HG03521 (cell line): ENCODE data around the gene KRTAP6-2.

Source experiments
- ATAC-seq: cut with Tn5 transposase; IDR thresholded peaks from one replicate; pipeline ENCODE4 v1.9.1; 2021; ENCODE audit warnings: mild to moderate bottlenecking, moderate library complexity; ENCODE audit not compliant: unreplicated experiment

KRTAP6-2 gene

GRCh38 chr21:30577766-30578165 is 20.9 kb downstream of the KRTAP6-2 start:
- ATAC-seq, result no peak

GRCh38 chr21:30567617-30568016 is 31.1 kb downstream of the KRTAP6-2 start:
- ATAC-seq, result no peak

DNA sequence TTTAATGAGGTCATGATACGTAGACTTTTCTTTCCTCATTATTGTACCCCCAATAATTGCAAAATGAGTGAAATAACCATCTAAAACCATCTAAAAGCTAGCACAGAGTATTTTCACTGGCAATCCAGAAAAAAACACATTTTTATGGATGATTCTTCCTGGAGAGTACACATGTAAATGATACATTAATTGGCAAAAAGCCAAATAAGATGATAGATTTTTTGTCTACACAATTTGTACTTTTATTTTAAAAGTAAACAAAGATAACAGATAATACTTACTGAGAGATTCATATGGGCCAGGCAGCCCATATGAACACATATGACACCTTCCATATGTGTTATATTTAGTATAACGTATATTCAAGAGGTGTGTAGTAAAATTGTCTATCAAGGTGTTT is 35.1 kb downstream of the KRTAP6-2 start:
- no peak for ATAC-seq

GRCh38 chr21:30563072-30563471 is 35.6 kb downstream of the KRTAP6-2 start:
- ATAC-seq, result no peak

GRCh38 chr21:30561957-30562356 is 36.7 kb downstream of the KRTAP6-2 start:
- ATAC-seq, result no peak

DNA sequence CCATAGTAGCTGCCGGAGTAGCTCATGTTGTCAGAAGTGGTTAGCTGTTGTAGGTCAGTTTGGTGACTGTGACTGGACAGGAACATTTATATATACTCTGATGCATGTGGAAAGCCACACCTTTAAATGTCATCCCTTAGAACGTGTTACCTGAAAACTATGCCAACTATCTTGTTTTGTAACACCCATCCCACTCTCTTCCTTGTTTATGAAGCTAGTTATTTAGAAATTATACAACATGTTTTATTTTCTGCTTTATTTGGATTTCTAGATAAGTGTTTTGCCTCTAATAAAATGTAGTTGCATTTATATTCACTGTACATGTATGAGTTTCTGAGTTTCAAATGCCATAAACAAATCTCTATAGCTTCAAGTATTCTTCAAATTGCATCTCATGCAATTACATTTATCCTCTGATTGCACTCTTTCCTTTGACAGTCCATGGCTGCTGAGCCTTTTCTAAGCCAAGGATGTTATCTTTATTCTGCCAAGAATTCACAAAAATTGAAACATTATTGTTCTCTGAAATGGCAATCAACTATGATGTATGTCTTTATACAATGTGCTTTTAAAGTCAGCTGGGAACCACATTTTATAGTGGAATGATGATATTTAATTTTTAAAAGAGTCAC is 37.3 kb downstream of the KRTAP6-2 start, which contains the start of gene KRTAP19-7:
Gene KRTAP19-7 (minus strand): TSS at position 51 of the 632 bp plus-strand sequence. CDS start 25 bp downstream, at position 26.
- ATAC-seq, result no peak

DNA sequence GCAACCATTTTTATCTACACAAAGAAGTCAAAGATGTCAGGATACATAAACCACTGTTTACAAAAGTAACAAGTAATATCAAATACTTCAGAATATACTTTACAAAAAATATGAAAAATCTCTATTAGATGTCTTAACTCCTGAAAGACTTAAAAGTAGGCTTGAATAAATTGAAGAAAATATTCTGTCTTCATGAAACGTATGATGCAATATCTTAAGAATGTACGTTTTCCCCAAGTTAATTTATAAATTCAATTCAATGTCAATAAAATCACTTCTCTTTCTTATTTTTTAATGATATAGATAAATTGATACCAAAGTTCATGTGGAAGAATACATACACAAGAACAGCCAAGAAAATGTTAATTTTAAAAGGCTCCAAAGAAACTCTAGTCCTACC is 43.6 kb downstream of the KRTAP6-2 start:
- no peak for ATAC-seq

DNA sequence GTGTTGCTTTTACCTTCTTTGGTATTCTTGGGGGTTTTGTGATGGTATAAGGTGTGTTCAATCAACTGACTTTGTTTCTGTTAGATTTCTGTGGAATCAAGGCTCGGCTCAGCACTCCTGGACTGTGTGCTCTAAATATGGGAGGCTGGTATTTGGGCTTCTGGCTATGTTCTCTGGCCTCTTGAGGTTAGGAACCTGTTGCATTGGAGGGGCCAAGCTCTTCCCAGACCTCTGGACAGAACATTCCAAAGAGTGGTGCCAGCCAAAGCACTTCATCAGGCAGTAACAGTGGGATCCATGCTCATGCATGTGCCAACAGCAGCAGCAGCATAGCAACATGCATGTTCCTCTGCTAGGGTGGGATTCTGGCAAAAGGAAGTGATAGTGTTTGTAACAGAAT is 45.9 kb downstream of the KRTAP6-2 start:
- no peak for ATAC-seq
